ENCODE measurements around the gene EXD3. TPM values are rescaled to one million over a fixed set of nuclear protein-coding genes. Genes with fewer than 3 reads are reported as not detected.
"Not testable (repeated sequence)": the region's sequence is repeated elsewhere in the genome, so short reads cannot be mapped to it uniquely, and the experiment has no call there.

EXD3 gene
- total and polyA plus RNA-seq, 2 of the 13 experiments (the other 11 are each of a cell fraction or from before 2014, with no cell fraction given) = 2.7 to 4.8 TPM

GRCh38 chr9:137330689-137331088 is 92.3 kb downstream of the EXD3 start (continued):
- no peak for TF ChIP-seq ZBTB8A (CRISPR knock-in tag; IDR thresholded peaks at IDR 0.05; ENCODE audit: borderline replicate concordance, low read depth)
- TF ChIP-seq, protein P1, sequence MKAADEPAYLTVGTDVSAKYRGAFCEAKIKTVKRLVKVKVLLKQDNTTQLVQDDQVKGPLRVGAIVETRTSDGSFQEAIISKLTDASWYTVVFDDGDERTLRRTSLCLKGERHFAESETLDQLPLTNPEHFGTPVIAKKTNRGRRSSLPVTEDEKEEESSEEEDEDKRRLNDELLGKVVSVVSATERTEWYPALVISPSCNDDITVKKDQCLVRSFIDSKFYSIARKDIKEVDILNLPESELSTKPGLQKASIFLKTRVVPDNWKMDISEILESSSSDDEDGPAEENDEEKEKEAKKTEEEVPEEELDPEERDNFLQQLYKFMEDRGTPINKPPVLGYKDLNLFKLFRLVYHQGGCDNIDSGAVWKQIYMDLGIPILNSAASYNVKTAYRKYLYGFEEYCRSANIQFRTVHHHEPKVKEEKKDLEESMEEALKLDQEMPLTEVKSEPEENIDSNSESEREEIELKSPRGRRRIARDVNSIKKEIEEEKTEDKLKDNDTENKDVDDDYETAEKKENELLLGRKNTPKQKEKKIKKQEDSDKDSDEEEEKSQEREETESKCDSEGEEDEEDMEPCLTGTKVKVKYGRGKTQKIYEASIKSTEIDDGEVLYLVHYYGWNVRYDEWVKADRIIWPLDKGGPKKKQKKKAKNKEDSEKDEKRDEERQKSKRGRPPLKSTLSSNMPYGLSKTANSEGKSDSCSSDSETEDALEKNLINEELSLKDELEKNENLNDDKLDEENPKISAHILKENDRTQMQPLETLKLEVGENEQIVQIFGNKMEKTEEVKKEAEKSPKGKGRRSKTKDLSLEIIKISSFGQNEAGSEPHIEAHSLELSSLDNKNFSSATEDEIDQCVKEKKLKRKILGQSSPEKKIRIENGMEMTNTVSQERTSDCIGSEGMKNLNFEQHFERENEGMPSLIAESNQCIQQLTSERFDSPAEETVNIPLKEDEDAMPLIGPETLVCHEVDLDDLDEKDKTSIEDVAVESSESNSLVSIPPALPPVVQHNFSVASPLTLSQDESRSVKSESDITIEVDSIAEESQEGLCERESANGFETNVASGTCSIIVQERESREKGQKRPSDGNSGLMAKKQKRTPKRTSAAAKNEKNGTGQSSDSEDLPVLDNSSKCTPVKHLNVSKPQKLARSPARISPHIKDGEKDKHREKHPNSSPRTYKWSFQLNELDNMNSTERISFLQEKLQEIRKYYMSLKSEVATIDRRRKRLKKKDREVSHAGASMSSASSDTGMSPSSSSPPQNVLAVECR (CRISPR knock-in tag; IDR thresholded peaks at IDR 0.05; ENCODE audit: borderline replicate concordance) = no peak
- no peak for TF ChIP-seq HNF4A (CRISPR knock-in tag; IDR thresholded peaks at IDR 0.05)
- TF ChIP-seq ZNF530 (CRISPR knock-in tag; IDR thresholded peaks at IDR 0.05; ENCODE audit: low read depth) = no peak

- H3K27ac ChIP-seq (ENCODE audit: extremely low read length, insufficient read depth, low read length); H3K4me2 ChIP-seq (ENCODE audit: low read depth, low read length); H3K9me3 ChIP-seq (ENCODE audit: low read length); H3K27me3 ChIP-seq (ENCODE audit: control insufficient read depth in 1 of 2, insufficient read depth in 2 of 2, low read length in 2 of 2); H3K4me1 ChIP-seq (ENCODE audit: insufficient read depth, low read length); H3K79me2 ChIP-seq (ENCODE audit: insufficient read depth, low read length); intact Hi-C loops (cut with micrococcal nuclease; ENCODE audit: unreplicated experiment); H2AFZ ChIP-seq (ENCODE audit: low read length); CTCF ChIA-PET (ENCODE audit: low intra/inter-chr PET ratio, low total read pairs); in situ Hi-C loops (cut with HindIII; ENCODE audit: extremely low pct_ligation_motif_present, low pct_unique_long_range_greater_than_20kb); POLR2A ChIA-PET; BruUV-seq (replicated peaks); FAIRE-seq; H3K4me3 ChIP-seq (replicated peaks in 1 of 3; ENCODE audit: insufficient read depth in 1 of 3, low read depth in 2 of 3, low read length in 3 of 3); H3K36me3 ChIP-seq (replicated peaks in 1 of 2; ENCODE audit: control insufficient read depth in 1 of 2, insufficient read depth in 2 of 2, low read length in 2 of 2); ATAC-seq; H4K20me1 ChIP-seq (ENCODE audit: insufficient read depth, low read length); DNase-seq (ENCODE audit: low spot score); H3K9ac ChIP-seq (ENCODE audit: insufficient read depth, low read depth, low read length): not testable (repeated sequence)
- WGBS (ENCODE audit: low lambda C conversion rate) = 0% methylated on average over 1 of the region's 26 CpGs
Measured at GRCh38 chr9:137329590-137329989, 93.4 kb downstream of the EXD3 start.

DNA sequence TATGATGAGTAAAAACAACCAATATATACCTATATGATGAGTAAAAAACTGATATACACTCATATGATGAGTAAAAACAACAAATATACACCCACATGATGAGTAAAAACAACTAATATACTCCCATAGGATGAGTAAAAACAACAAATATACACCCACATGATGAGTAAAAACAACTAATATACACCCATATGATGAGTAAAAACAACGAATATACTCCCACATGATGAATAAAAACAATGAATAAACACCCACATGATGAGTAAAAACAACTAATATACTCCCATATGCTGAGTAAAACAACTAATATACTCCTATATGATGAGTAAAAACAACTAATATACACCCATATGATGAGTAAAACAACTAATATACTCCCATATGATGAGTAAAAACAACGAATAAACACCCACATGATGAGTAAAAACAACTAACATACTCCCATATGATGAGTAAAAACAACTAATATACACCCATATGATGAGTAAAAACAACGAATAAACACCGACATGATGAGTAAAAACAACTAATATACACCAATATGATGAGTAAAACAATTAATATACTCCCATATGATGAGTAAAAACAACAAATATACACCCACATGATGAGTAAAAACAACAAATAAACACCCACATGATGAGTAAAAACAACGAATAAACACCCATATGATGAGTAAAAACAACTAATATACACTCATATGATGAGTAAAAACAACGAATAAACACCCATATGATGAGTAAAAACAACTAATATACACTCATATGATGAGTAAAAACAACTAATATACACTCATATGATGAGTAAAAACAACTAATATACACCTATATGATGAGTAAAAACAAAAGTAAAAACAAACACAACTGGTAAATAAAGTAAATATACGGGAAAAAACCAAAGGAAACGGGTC is 95.1 kb downstream of the EXD3 start:
- intact Hi-C loops (cut with micrococcal nuclease; ENCODE audit: unreplicated experiment); H3K9ac ChIP-seq (ENCODE audit: insufficient read depth, low read depth, low read length); H4K20me1 ChIP-seq (ENCODE audit: insufficient read depth, low read length); POLR2A ChIA-PET; H3K27ac ChIP-seq (ENCODE audit: extremely low read length, insufficient read depth, low read length); CTCF ChIA-PET (ENCODE audit: low intra/inter-chr PET ratio, low total read pairs); H3K4me1 ChIP-seq (ENCODE audit: insufficient read depth, low read length); ATAC-seq; H3K4me2 ChIP-seq (ENCODE audit: low read depth, low read length); H3K79me2 ChIP-seq (ENCODE audit: insufficient read depth, low read length); H2AFZ ChIP-seq (ENCODE audit: low read length); in situ Hi-C loops (cut with HindIII; ENCODE audit: extremely low pct_ligation_motif_present, low pct_unique_long_range_greater_than_20kb); DNase-seq (ENCODE audit: low spot score); H3K9me3 ChIP-seq (ENCODE audit: low read length); H3K36me3 ChIP-seq (replicated peaks in 1 of 2; ENCODE audit: control insufficient read depth in 1 of 2, insufficient read depth in 2 of 2, low read length in 2 of 2); BruUV-seq (replicated peaks); H3K27me3 ChIP-seq (ENCODE audit: control insufficient read depth in 1 of 2, insufficient read depth in 2 of 2, low read length in 2 of 2); H3K4me3 ChIP-seq (replicated peaks in 1 of 3; ENCODE audit: insufficient read depth in 1 of 3, low read depth in 2 of 3, low read length in 3 of 3): not testable (repeated sequence)
- 10% methylated on average over 8 of the region's 8 CpGs for WGBS (ENCODE audit: low lambda C conversion rate)
- peak; percentile 97 for FAIRE-seq
